Neural progenitor cell (in vitro differentiated cells): ENCODE measurements around the gene SERPINE1. TPM values are rescaled to one million over a fixed set of nuclear protein-coding genes. Genes with fewer than 3 reads are reported as not detected.

Experiments
- DNase-seq: peaks from one replicate; pipeline ENCODE4 v3.0.0-alpha.2; 2016; ENCODE audit warnings: low spot score
- H2AFZ ChIP-seq: fragments of 200-600 bp; sonication (generic); replicated peaks from 2 replicates; pipeline ENCODE4 v1.6.1; 2016; ENCODE audit warnings: antibody characterized with exemption
- H3F3A ChIP-seq: fragments of 200-600 bp; sonication (generic); 2 replicates; pipeline ENCODE4 v1.6.1; 2016; ENCODE audit warnings: antibody characterized with exemption, low read depth
- H3K27ac ChIP-seq: fragments of 200-600 bp; sonication (generic); 2 replicates; pipeline ENCODE4 v1.5.1; 2016; ENCODE audit warnings: mild to moderate bottlenecking
- H3K27me3 ChIP-seq: fragments of 200-600 bp; sonication (generic); 2 replicates; pipeline ENCODE4 v1.6.1; 2016; ENCODE audit warnings: mild to moderate bottlenecking, moderate library complexity
- H3K36me3 ChIP-seq: fragments of 200-600 bp; sonication (generic); 2 replicates; pipeline ENCODE4 v1.5.1; 2016
- H3K4me1 ChIP-seq: fragments of 200-600 bp; sonication (generic); 2 replicates; pipeline ENCODE4 v1.6.1; 2016; ENCODE audit warnings: mixed run types
- H3K4me2 ChIP-seq: fragments of 200-600 bp; sonication (generic); 2 replicates; pipeline ENCODE4 v1.6.1; 2016
- H3K4me3 ChIP-seq: fragments of 200-600 bp; sonication (generic); 2 replicates; pipeline ENCODE4 v1.5.1; 2016
- H3K79me2 ChIP-seq: fragments of 200-600 bp; sonication (generic); 2 replicates; pipeline ENCODE4 v1.6.1; 2016; ENCODE audit warnings: low read depth
- H3K9ac ChIP-seq: fragments of 200-600 bp; sonication (generic); 2 replicates; pipeline ENCODE4 v1.6.1; 2016
- H3K9me3 ChIP-seq: fragments of 200-600 bp; sonication (generic); 2 replicates; pipeline ENCODE4 v1.5.1; 2016; ENCODE audit warnings: low read depth
- H4K20me1 ChIP-seq: fragments of 200-600 bp; sonication (generic); 2 replicates; pipeline ENCODE4 v1.6.1; 2016; ENCODE audit warnings: low read depth
- H3K27ac Mint-ChIP-seq: 3 replicates; pipeline ENCODE4 v1.8.0; 2021; ENCODE audit warnings: mixed read lengths
- H3K27me3 Mint-ChIP-seq: 2 replicates; pipeline ENCODE4 v1.8.0; 2022; ENCODE audit warnings: low read depth, mild to moderate bottlenecking, inconsistent platforms, moderate library complexity, mixed read lengths; ENCODE audit not compliant: insufficient read depth
- H3K36me3 Mint-ChIP-seq: 3 replicates; pipeline ENCODE4 v1.8.0; 2021; ENCODE audit warnings: mixed read lengths
- H3K4me1 Mint-ChIP-seq: 3 replicates; pipeline ENCODE4 v1.8.0; 2021; ENCODE audit warnings: mixed read lengths
- H3K4me3 Mint-ChIP-seq: 3 replicates; pipeline ENCODE4 v1.8.0; 2021; ENCODE audit warnings: mild to moderate bottlenecking, moderate library complexity, mixed read lengths
- H3K9me3 Mint-ChIP-seq: 3 replicates; pipeline ENCODE4 v1.8.0; 2020; ENCODE audit warnings: mixed read lengths
- EZH2 ChIP-seq: fragments of 200-600 bp; sonication (generic); IDR thresholded peaks from 2 replicates; pipeline ENCODE4 v1.6.1; 2017; ENCODE audit warnings: antibody characterized with exemption, mild to moderate bottlenecking, moderate library complexity
- EZH2phosphoT487 ChIP-seq: fragments of 200-600 bp; sonication (generic); IDR thresholded peaks from 2 replicates; pipeline ENCODE4 v1.6.1; 2017; ENCODE audit warnings: antibody characterized with exemption
- total RNA-seq: library from RNA; depleted of rRNA; stranded (reverse); fragments of >200 nt; gene quantifications from 2 replicates; pipeline ENCODE4 v1.2.3, GENCODE V29; 2015; ENCODE audit warnings: low replicate concordance
- TF ChIP-seq, protein P1 (sequence below): fragments of 200-600 bp; sonication (generic); IDR thresholded peaks from 2 replicates; pipeline ENCODE4 v1.5.1; 2017; ENCODE audit warnings: antibody characterized with exemption, mild to moderate bottlenecking

Gene SERPINE1
- total RNA-seq, 1 donor from 2014 or later: not detected

DNA sequence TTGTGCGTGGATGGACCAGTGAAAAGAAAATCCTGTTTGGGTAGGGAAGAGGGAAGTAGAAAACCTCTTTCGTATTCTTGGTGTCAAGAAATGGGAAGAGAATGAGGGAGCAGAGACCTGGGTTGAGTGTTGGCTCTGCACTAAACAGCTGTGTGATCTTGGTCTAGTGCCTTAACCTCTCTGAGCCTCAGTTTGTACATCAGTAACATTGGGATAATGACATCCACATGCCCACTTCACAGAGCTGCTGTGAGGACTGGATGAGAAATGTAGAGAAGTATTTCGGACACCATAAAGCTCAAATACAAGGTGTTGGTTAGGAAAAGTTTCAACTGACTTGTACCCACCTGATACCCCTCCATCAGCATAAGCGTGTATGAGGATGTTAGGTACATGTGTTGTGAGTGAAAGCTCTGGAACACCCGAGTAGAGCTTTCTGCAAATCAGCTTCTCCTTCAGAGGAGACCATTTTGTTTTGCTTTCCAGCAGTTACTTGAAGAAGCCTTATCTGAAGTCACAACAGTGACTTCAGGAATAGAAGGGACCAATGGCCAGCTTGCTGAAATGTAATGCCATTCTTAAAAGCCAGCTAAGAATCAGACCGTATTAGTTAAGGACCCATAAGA lies 30.5 kb upstream of the SERPINE1 start:
- Histone ChIP-seq H3K4me2 (no peak overlapping the region), H3K4me1 (peaks cover 7% of the 10 kb centered on the region), H3K4me3 (no peak overlapping the region), H3K9ac (no peak overlapping the region), H2AFZ (no peak overlapping the region), H3K36me3 (no peaks in the 10 kb centered on the region), H4K20me1 (no peaks in the 10 kb centered on the region), H3K9me3 (no peaks in the 10 kb centered on the region), H3K27me3 (no peaks in the 10 kb centered on the region), H3F3A (peaks cover 14% of the 10 kb centered on the region), H3K79me2 (no peaks in the 10 kb centered on the region), H3K27ac (no peak overlapping the region)
- TF ChIP-seq EZH2phosphoT487 (no peak), EZH2 (no peak)
- TF ChIP-seq, protein P1, sequence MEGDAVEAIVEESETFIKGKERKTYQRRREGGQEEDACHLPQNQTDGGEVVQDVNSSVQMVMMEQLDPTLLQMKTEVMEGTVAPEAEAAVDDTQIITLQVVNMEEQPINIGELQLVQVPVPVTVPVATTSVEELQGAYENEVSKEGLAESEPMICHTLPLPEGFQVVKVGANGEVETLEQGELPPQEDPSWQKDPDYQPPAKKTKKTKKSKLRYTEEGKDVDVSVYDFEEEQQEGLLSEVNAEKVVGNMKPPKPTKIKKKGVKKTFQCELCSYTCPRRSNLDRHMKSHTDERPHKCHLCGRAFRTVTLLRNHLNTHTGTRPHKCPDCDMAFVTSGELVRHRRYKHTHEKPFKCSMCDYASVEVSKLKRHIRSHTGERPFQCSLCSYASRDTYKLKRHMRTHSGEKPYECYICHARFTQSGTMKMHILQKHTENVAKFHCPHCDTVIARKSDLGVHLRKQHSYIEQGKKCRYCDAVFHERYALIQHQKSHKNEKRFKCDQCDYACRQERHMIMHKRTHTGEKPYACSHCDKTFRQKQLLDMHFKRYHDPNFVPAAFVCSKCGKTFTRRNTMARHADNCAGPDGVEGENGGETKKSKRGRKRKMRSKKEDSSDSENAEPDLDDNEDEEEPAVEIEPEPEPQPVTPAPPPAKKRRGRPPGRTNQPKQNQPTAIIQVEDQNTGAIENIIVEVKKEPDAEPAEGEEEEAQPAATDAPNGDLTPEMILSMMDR: no peak
- H3K4me1 Mint-ChIP-seq: peaks cover 34% of the 10 kb centered on the region
- no peaks in the 10 kb centered on the region for H3K36me3 Mint-ChIP-seq
- H3K4me3 Mint-ChIP-seq: no peak overlapping the region
- H3K27ac Mint-ChIP-seq: no peak overlapping the region
- H3K27me3 Mint-ChIP-seq: peaks cover 9% of the 10 kb centered on the region
- no peaks in the 10 kb centered on the region for H3K9me3 Mint-ChIP-seq
- DNase-seq: no peak

DNA sequence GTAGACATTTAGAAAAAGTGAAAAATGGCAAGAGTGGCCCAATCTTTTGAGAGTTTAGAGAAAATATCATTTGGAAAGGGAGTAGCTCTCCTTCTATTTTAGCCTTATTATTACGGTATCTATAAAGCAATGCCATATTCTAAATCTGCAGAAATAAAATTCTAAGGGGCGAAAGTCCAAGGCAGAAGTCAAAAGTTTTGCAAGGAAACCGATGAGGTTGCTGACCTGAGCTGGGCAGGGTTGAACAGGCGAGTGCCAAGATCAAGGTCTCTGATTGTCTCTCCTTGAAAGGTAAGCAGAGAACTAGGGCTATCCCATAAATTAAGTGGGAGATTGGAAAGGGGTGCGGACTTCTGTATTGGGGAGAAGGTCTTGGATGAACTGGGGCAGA lies 30.0 kb upstream of the SERPINE1 start:
- peaks cover 14% of the 10 kb centered on the region for H3F3A ChIP-seq
- peaks cover 37% of the 10 kb centered on the region for H3K4me1 Mint-ChIP-seq

DNA sequence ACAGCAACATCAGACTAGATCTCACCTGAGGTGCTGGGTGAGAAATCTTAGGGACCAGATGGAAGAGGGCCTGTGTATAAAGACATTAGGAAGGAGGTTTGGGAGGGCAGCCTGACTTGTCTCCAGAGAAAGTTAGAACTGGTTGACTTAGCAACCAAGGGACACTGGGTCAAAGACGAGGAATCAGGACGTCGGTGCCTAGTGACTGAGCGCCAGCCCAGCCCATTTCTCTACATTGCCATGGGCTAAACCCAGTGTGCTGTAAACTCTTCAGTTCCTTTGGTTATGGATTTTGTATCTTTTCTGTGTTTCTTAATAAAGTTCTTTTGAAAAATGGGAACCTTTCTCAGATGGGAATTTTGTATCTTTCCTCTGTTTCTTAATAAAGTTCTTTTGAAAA lies 29.3 kb upstream of the SERPINE1 start:
- no peak overlapping the region for H2AFZ ChIP-seq
- H3K4me3 ChIP-seq: no peak overlapping the region
- Mint-ChIP-seq H3K4me3 (no peak overlapping the region), H3K36me3 (no peaks in the 10 kb centered on the region), H3K9me3 (no peaks in the 10 kb centered on the region), H3K27me3 (peaks cover 13% of the 10 kb centered on the region), H3K27ac (no peak overlapping the region), H3K4me1 (peaks cover 38% of the 10 kb centered on the region)
- H3K4me2 ChIP-seq: no peak overlapping the region
- H3K36me3 ChIP-seq: no peaks in the 10 kb centered on the region
- peaks cover 14% of the 10 kb centered on the region for H3F3A ChIP-seq
- H3K9ac ChIP-seq: no peak overlapping the region
- H3K79me2 ChIP-seq: no peaks in the 10 kb centered on the region
- H3K9me3 ChIP-seq: no peaks in the 10 kb centered on the region
- no peak for DNase-seq
- no peak for TF ChIP-seq EZH2
- TF ChIP-seq EZH2phosphoT487: no peak
- TF ChIP-seq, protein P1: no peak
- no peak overlapping the region for H3K27ac ChIP-seq
- no peaks in the 10 kb centered on the region for H4K20me1 ChIP-seq
- no peaks in the 10 kb centered on the region for H3K27me3 ChIP-seq
- peaks cover 7% of the 10 kb centered on the region for H3K4me1 ChIP-seq

More for the DNA sequence above, 30.0 kb upstream of the SERPINE1 start:
- Histone ChIP-seq H3K4me3 (no peak overlapping the region), H3K36me3 (no peaks in the 10 kb centered on the region), H4K20me1 (no peaks in the 10 kb centered on the region), H3K27ac (no peak overlapping the region), H3K9me3 (no peaks in the 10 kb centered on the region), H3K27me3 (no peaks in the 10 kb centered on the region), H2AFZ (no peak overlapping the region), H3K79me2 (no peaks in the 10 kb centered on the region), H3K4me1 (peaks cover 7% of the 10 kb centered on the region), H3K4me2 (no peak overlapping the region), H3K9ac (no peak overlapping the region)
- TF ChIP-seq EZH2phosphoT487 (no peak), EZH2 (no peak)
- TF ChIP-seq, protein P1: no peak
- no peak overlapping the region for H3K27ac Mint-ChIP-seq
- H3K9me3 Mint-ChIP-seq: no peaks in the 10 kb centered on the region
- no peak for DNase-seq
- no peaks in the 10 kb centered on the region for H3K36me3 Mint-ChIP-seq
- H3K27me3 Mint-ChIP-seq: peaks cover 13% of the 10 kb centered on the region
- no peak overlapping the region for H3K4me3 Mint-ChIP-seq
